ENCODE results near the gene GPR139. TPM values are rescaled to one million over a fixed set of nuclear protein-coding genes. Genes with fewer than 3 reads are reported as not detected.

Gene GPR139
- total RNA-seq, 1 donor from 2014 or later, result not detected

DNA sequence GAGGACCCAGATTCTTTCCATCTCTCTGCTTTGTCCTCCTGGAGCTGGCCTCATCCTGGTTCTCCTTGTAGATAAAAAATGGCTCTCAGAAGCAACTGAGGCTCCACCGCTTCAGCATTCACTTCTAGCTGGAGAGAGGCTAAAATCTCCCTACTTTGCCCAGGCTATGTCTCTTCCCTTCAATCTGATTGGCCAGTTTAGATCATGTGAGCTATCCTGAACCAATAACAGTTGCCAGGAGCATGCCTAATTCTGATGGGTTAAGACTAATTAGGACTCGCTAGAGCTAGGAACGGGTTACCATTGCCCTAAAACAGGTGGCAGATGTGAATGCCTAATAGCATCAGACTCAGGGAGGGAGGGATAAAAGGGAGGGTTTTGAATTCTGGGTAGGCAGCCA is 89.6 kb downstream of the GPR139 start:
- DNase-seq (ENCODE audit: low spot score), result no peak

Other genes with a start within 250 kb of the GPR139 start
- gene GPRC5B, start 189.0 kb downstream of the GPR139 start, total RNA-seq, result 33.1 TPM

Data from mesenteric fat pad (tissue), 1 donor.